AG04450 (cell line): Measurements from ENCODE around the gene CACNA1G. TPM values are rescaled to one million over a fixed set of nuclear protein-coding genes. Genes with fewer than 3 reads are reported as not detected.
A peak's percentile ranks its signal among the peaks of the same experiment; 100 is the strongest.

ENCODE experiments used
- CTCF ChIA-PET: fragments of 300-600, 350-600 bp; formaldehyde crosslinking; extraction: SDS; loops from one replicate; lab custom pipeline; 2022; ENCODE audit warnings: antibody characterized with exemption, inconsistent platforms; lab: Charles Lee
- POLR2A ChIA-PET: fragments of 350-600 bp; formaldehyde crosslinking; extraction: SDS; loops from one replicate; lab custom pipeline; 2021; ENCODE audit warnings: antibody characterized with exemption, inconsistent platforms; lab: Yijun Ruan, JAX
- DNase-seq: peaks from one replicate; pipeline ENCODE4 v3.0.0-alpha.2; 2011; ENCODE audit warnings: low read depth, low spot score
- H3K27ac ChIP-seq: one replicate; pipeline ENCODE4 v1.5.1; 2012; ENCODE audit warnings: low read depth, low read length, control low read depth
- H3K27me3 ChIP-seq: one replicate; pipeline ENCODE4 v1.6.0; 2012; ENCODE audit warnings: low read length; ENCODE audit not compliant: control insufficient read depth, insufficient read depth
- H3K4me3 ChIP-seq: 2 replicates; pipeline ENCODE4 v1.5.1; 2011; ENCODE audit warnings: mild to moderate bottlenecking, low read depth, low read length, control low read depth
- H3K9me3 ChIP-seq: 2 replicates; pipeline ENCODE4 v1.5.1; 2012; ENCODE audit warnings: low read length; ENCODE audit not compliant: control insufficient read depth, insufficient read depth
- polyA plus RNA-seq: library from polyadenylated mRNA; depleted of rRNA; stranded (reverse); fragments of >200 nt; gene quantifications from 2 replicates; pipeline ENCODE4 v1.2.3, GENCODE V29; 2011
- TF ChIP-seq, protein P1 (sequence below): IDR thresholded peaks from 2 replicates; pipeline ENCODE4 v1.5.1; 2011; ENCODE audit warnings: low read depth, low read length, control low read depth, inconsistent platforms

CACNA1G gene
- polyA plus RNA-seq, 1 experiment: 0.05 TPM

DNA sequence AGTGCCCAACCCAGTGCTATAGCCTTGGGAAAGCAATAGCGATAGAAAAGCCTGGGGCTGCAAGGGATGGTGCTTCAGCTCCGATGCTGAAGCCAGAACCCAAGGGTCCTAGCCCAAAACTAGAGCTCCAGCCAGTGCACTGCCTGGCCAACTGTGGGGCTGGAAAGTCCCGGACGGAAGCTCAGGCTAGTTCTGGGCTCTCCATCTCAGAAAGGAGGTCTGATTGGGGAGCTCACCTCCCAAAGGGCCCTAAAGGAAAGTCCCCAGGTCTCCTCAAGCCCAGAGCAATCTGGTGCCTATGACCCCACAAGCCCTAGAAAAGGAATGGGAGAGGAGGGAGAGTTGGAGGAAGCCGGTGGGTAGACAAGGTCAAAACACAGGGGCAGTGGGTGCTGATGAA lies 72.1 kb downstream of the CACNA1G start:
- peaks cover 4% of the 10 kb centered on the region for H3K27me3 ChIP-seq
- no peak overlapping the region for H3K4me3 ChIP-seq
- no peak overlapping the region for H3K27ac ChIP-seq
- TF ChIP-seq, protein P1, sequence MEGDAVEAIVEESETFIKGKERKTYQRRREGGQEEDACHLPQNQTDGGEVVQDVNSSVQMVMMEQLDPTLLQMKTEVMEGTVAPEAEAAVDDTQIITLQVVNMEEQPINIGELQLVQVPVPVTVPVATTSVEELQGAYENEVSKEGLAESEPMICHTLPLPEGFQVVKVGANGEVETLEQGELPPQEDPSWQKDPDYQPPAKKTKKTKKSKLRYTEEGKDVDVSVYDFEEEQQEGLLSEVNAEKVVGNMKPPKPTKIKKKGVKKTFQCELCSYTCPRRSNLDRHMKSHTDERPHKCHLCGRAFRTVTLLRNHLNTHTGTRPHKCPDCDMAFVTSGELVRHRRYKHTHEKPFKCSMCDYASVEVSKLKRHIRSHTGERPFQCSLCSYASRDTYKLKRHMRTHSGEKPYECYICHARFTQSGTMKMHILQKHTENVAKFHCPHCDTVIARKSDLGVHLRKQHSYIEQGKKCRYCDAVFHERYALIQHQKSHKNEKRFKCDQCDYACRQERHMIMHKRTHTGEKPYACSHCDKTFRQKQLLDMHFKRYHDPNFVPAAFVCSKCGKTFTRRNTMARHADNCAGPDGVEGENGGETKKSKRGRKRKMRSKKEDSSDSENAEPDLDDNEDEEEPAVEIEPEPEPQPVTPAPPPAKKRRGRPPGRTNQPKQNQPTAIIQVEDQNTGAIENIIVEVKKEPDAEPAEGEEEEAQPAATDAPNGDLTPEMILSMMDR: no peak
- POLR2A ChIA-PET: interaction anchor here (0.8 kb wide), 1 partner anchor 120 kb away, joined by 3 read pairs; no protein-coding TSS in a partner anchor
- DNase-seq: no peak
- CTCF ChIA-PET: interaction anchor here (0.9 to 1.1 kb wide), 2 partner anchors 49 to 62 kb away, joined by 4 to 5 read pairs; no protein-coding TSS in a partner anchor
- H3K9me3 ChIP-seq: no peaks in the 10 kb centered on the region

DNA sequence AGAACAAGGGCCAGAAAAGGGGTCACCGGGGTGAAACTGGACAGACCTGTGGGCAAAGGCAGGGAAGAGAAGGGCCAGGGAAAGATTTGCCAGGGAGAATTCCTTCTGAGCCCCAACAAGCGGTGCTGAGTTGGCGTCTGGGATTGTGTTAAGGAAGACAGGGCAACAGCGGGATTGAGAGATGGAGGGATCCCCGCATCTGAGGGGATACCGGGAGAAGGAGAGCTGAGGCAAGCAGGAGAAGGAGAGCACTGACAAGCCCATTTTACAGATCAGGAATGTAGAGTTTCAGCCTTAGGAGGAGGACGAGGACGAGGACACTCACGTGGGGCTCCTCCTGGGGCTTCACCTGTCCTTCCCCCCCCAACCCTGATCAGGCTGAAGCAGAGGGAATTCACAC lies 73.2 kb downstream of the CACNA1G start:
- no peaks in the 10 kb centered on the region for H3K9me3 ChIP-seq
- no peak overlapping the region for H3K27ac ChIP-seq
- no peak overlapping the region for H3K4me3 ChIP-seq
- POLR2A ChIA-PET: no interaction called here
- DNase-seq: no peak
- CTCF ChIA-PET: no interaction called here
- TF ChIP-seq, protein P1: no peak
- H3K27me3 ChIP-seq: peaks cover 3% of the 10 kb centered on the region

DNA sequence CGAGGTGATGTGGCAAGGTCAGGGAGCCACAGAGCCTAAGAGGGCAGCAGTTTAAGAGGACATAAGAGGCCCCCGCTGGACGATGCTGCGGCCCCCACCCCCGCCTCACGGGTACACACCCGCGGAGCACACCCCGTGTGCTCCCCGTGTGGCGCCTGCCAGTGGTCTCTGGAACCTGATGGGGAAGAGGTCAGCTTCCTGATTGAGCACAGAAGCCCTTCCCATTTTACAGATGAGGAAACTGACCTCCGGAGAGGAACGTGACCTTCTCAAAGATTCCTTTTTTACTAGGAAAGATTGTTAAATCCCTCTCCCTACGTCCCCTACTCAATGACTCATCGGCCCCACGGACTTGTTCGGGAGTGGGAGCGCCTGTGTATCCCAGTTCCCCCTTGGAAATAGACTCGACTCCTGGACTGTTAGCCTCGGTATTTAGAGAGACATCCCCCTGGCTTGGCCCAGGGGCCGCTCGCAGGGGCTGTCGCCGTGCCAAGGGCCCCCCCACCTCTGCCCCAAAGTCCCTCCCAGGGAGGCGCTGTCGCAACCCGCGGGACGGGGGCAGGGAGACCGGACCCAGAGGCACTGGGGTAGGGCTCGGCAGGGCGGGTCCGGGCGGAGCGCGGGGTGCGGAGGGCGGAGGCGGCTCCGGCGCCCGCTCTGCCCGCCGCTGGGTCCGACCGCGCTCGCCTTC lies 73.9 kb downstream of the CACNA1G start, which contains the start of gene ABCC3:
Gene ABCC3 (plus strand): TSS at position 658 of the 691 bp plus-strand sequence. CDS start 56 bp downstream, outside the sequence.
- Histone ChIP-seq H3K27me3 (no peaks in the 10 kb centered on the region), H3K4me3 (peak within 1 kb of the TSS; percentile 63), H3K27ac (no peak within 1 kb of the TSS), H3K9me3 (no peaks in the 10 kb centered on the region)
- TF ChIP-seq, protein P1: no peak
- POLR2A ChIA-PET: no interaction called here
- CTCF ChIA-PET: no interaction called here
- no peak for DNase-seq

DNA sequence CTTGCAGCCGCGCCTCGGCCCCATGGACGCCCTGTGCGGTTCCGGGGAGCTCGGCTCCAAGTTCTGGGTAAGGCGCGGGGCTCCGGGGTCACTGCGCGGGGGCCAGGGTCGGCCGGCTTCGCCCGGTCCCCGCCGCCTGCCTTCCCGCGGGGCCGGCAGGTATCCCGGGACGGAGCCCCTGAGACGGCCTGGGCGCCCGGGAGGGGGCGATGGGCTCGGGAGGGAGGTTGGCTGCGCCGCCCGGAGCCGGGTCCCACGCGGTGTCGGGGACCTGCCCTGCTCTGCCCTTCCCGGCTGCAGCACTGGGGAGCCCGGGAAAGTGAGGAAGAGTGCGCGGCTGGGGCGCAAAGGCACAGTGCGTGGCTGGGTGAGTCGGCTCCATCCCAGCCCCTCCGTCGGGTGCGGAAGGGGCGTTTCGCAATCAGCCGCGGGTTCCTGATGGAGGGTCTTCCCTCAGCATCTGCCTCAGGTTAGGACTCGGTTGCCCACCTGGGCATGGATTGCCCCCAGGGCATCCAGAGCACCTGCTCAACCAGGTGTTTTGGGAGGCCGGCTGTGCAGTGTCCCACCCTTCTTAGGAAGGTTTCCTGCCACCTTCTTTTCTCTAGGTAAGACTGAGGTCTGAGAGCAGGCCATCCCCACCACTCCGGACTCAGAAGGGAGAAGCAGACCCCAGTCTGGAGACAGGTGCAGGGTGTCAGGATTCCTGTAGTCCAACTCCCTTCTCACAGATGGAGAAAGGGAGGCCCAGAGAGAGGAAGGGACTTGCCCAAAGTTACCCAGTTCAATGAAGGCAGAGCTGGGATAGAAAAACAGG lies 74.6 kb downstream of the CACNA1G start:
- H3K27me3 ChIP-seq: no peaks in the 10 kb centered on the region
- H3K9me3 ChIP-seq: no peaks in the 10 kb centered on the region
- no peak for DNase-seq
- TF ChIP-seq, protein P1: no peak
- H3K27ac ChIP-seq: no peak overlapping the region
- peak overlapping the region; percentile 63 for H3K4me3 ChIP-seq
- POLR2A ChIA-PET: no interaction called here
- CTCF ChIA-PET: interaction anchor here (1.7 to 6.9 kb wide), 2 partner anchors 9 to 60 kb away, joined by 10 to 49 read pairs; no protein-coding TSS in a partner anchor

DNA sequence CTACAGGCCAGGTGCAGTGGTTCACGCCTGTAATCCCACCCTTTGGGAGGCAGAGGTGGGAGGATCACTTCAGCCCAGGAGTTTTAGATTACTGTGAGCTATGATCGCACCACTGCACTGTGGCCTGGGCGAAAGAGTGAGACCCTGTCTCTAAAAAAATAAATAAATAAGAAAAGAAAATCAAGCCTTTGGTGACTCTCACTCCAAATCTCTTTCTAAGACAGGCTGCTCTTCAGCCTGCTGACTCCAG lies 75.1 kb downstream of the CACNA1G start:
- no peak for DNase-seq
- TF ChIP-seq, protein P1: no peak
- CTCF ChIA-PET: interaction anchor here (1.7 to 6.9 kb wide), 3 partner anchors 9 to 85 kb away, joined by 10 to 49 read pairs (median 15); no protein-coding TSS in a partner anchor
- POLR2A ChIA-PET: no interaction called here
- Histone ChIP-seq H3K4me3 (peak overlapping the region; percentile 63), H3K27me3 (no peaks in the 10 kb centered on the region), H3K27ac (no peak overlapping the region), H3K9me3 (no peaks in the 10 kb centered on the region)
